Measurements from ENCODE around the gene KCNQ1.

GRCh38 chr11:2855162-2855561 lies 410.4 kb downstream of the KCNQ1 start:
- TF ChIP-seq POLR2A (IDR thresholded peaks at IDR 0.05; ENCODE audit: low read length), result no peak
- TF ChIP-seq GATA1 (IDR thresholded peaks at IDR 0.05; ENCODE audit: low read depth, low read length), result no peak
